ENCODE measurements around the gene MPIG6B. TPM values are rescaled to one million over a fixed set of nuclear protein-coding genes. Genes with fewer than 3 reads are reported as not detected.
A peak's percentile ranks its signal among the peaks of the same experiment; 100 is the strongest.

Gene MPIG6B
- total RNA-seq, 2 experiments from 2014 or later: 0.15 to 0.19 TPM

- Mint-ChIP-seq H3K4me3 (no peak overlapping the region), H3K9me3 (no peaks in the 10 kb centered on the region), H3K27me3 (no peaks in the 10 kb centered on the region), H3K4me1 (peaks cover 50% of the 10 kb centered on the region), H3K36me3 (ENCODE audit: low read depth) (peaks cover 4% of the 10 kb centered on the region), H3K27ac (peak overlapping the region; percentile 0)
- POLR2A ChIA-PET: interaction anchor here (1.2 kb wide), 1 partner anchor 13 kb away, joined by 5 read pairs; no protein-coding TSS in a partner anchor
- peak; percentile 78 for DNase-seq
- CTCF ChIA-PET: interaction anchor here (0.6 to 3.2 kb wide), 33 partner anchors 10 to 1111 kb away, joined by 3 to 30 read pairs (median 4); partner anchors contain the start of genes ABHD16A, CLIC1, DDAH2 and DDX39B
Measured at GRCh38 chr6:31769684-31770371, 46.7 kb downstream of the MPIG6B start.

- ChIA-PET CTCF (interaction anchor here (0.6 to 3.2 kb wide), 11 partner anchors 9 to 229 kb away, joined by 3 to 29 read pairs (median 10); partner anchors contain the start of genes CLIC1, DDAH2, DDX39B and MSH5), POLR2A (no interaction called here)
- Mint-ChIP-seq H3K27ac (peak overlapping the region; percentile 81), H3K27me3 (no peaks in the 10 kb centered on the region), H3K36me3 (ENCODE audit: low read depth) (peaks cover 4% of the 10 kb centered on the region), H3K9me3 (no peaks in the 10 kb centered on the region), H3K4me1 (peaks cover 58% of the 10 kb centered on the region), H3K4me3 (no peak overlapping the region)
- no peak for DNase-seq
Measured at GRCh38 chr6:31770860-31771259, 47.7 kb downstream of the MPIG6B start.

- ChIA-PET POLR2A (no interaction called here), CTCF (interaction anchor here (0.7 to 3.2 kb wide), 5 partner anchors 9 to 81 kb away, joined by 3 to 17 read pairs (median 10); partner anchors contain the start of genes CLIC1 and DDAH2)
- Mint-ChIP-seq H3K4me3 (peak overlapping the region; percentile 41), H3K27ac (peak overlapping the region; percentile 84), H3K36me3 (ENCODE audit: low read depth) (peaks cover 4% of the 10 kb centered on the region), H3K4me1 (peaks cover 69% of the 10 kb centered on the region), H3K27me3 (no peaks in the 10 kb centered on the region), H3K9me3 (no peaks in the 10 kb centered on the region)
- DNase-seq: peak; percentile 31
Measured at GRCh38 chr6:31771992-31772358, 48.8 kb downstream of the MPIG6B start.

- ChIA-PET POLR2A (no interaction called here), CTCF (interaction anchor here (0.5 to 1.6 kb wide), 6 partner anchors 9 to 122 kb away, joined by 3 to 7 read pairs (median 4); partner anchors contain the start of gene EHMT2)
- Mint-ChIP-seq H3K27me3 (no peaks in the 10 kb centered on the region), H3K4me1 (peaks cover 56% of the 10 kb centered on the region), H3K4me3 (no peak overlapping the region), H3K36me3 (ENCODE audit: low read depth) (peaks cover 10% of the 10 kb centered on the region), H3K27ac (peak overlapping the region; percentile 76), H3K9me3 (no peaks in the 10 kb centered on the region)
- DNase-seq: no peak
Measured at GRCh38 chr6:31775184-31775583, 52.0 kb downstream of the MPIG6B start.

- Mint-ChIP-seq H3K4me1 (peaks cover 53% of the 10 kb centered on the region), H3K27me3 (no peaks in the 10 kb centered on the region), H3K4me3 (peak overlapping the region; percentile 51), H3K9me3 (no peaks in the 10 kb centered on the region), H3K27ac (peak overlapping the region; percentile 85), H3K36me3 (ENCODE audit: low read depth) (peaks cover 12% of the 10 kb centered on the region)
- no peak for DNase-seq
- CTCF ChIA-PET: interaction anchor here (0.5 to 1.6 kb wide), 5 partner anchors 10 to 122 kb away, joined by 3 to 7 read pairs (median 5); partner anchors contain the start of gene EHMT2
- POLR2A ChIA-PET: no interaction called here
Measured at GRCh38 chr6:31775633-31776484, 52.7 kb downstream of the MPIG6B start.

Small RNA genes within 50 kb of the gene (microRNA-seq; reads per million reads assigned to microRNA genes)
- not detected for gene MIR4646 (ENCODE audit: borderline microRNAs expressed, borderline replicate concordance)

Other genes starting within 250 kb of the MPIG6B start
- 10 to 100 TPM; 54.2 to 55.7 TPM for gene MICB, start 225.2 kb upstream of the MPIG6B start, total RNA-seq
- gene MCCD1, start 194.4 kb upstream of the MPIG6B start, total RNA-seq: not detected
- 100 to 1,000 TPM; 420 to 442 TPM for gene DDX39B, start 181.4 kb upstream of the MPIG6B start, total RNA-seq
- gene ATP6V1G2, start 176.8 kb upstream of the MPIG6B start, total RNA-seq: 1 to 10 TPM; 3.6 to 3.7 TPM
- 10 to 100 TPM; 15.8 to 16.0 TPM for gene NFKBIL1, start 175.8 kb upstream of the MPIG6B start, total RNA-seq
- gene LTA, start 151.1 kb upstream of the MPIG6B start, total RNA-seq: 10 to 100 TPM; 20.9 to 27.0 TPM
- 10 to 100 TPM; 46.5 to 47.1 TPM for gene TNF, start 147.8 kb upstream of the MPIG6B start, total RNA-seq
- 100 to 1,000 TPM; 585 to 747 TPM for gene LTB, start 140.9 kb upstream of the MPIG6B start, total RNA-seq
- gene LST1, start 137.1 kb upstream of the MPIG6B start, total RNA-seq: 10 to 100 TPM; 33.3 to 36.8 TPM
- gene NCR3, start 130.4 kb upstream of the MPIG6B start, total RNA-seq: 10 to 100 TPM; 20.0 to 23.8 TPM
- gene AIF1, start 108.1 kb upstream of the MPIG6B start, total RNA-seq: 10 to 100 TPM; 48.0 to 54.2 TPM
- gene PRRC2A, start 102.7 kb upstream of the MPIG6B start, total RNA-seq: 100 to 1,000 TPM; 240 to 246 TPM
- 100 to 1,000 TPM; 268 to 286 TPM for gene BAG6, start 70.7 kb upstream of the MPIG6B start, total RNA-seq
- gene APOM, start 67.5 kb upstream of the MPIG6B start, total RNA-seq: 1 to 10 TPM; 3.9 to 4.5 TPM
- gene C6orf47, start 62.6 kb upstream of the MPIG6B start, total RNA-seq: 10 to 100 TPM; 20.2 to 20.9 TPM
- 10 to 100 TPM; 34.4 to 42.9 TPM for gene GPANK1, start 58.4 kb upstream of the MPIG6B start, total RNA-seq
- gene CSNK2B, start 57.3 kb upstream of the MPIG6B start, total RNA-seq: 100 to 1,000 TPM; 218 to 273 TPM
- gene LY6G5B, start 53.4 kb upstream of the MPIG6B start, total RNA-seq: 10 to 100 TPM; 26.0 to 27.4 TPM
- 1 to 10 TPM; 1.7 to 2.1 TPM for gene LY6G5C, start 42.3 kb upstream of the MPIG6B start, total RNA-seq
- 10 to 100 TPM; 47.2 to 54.1 TPM for gene ABHD16A, start 20.0 kb upstream of the MPIG6B start, total RNA-seq
- gene LY6G6F, start 16.5 kb upstream of the MPIG6B start, total RNA-seq: not detected
- gene LY6G6D, start 8.0 kb upstream of the MPIG6B start, total RNA-seq: not detected
- not detected for gene LY6G6C, start 1.6 kb upstream of the MPIG6B start, total RNA-seq
- gene DDAH2, start 5.9 kb downstream of the MPIG6B start, total RNA-seq: 10 to 100 TPM; 13.3 to 15.4 TPM
- 100 to 1,000 TPM; 525 to 561 TPM for gene CLIC1, start 13.2 kb downstream of the MPIG6B start, total RNA-seq
- gene MSH5, start 16.6 kb downstream of the MPIG6B start, total RNA-seq: 10 to 100 TPM; 56.1 to 58.0 TPM
- 10 to 100 TPM in 1 of 2 experiments, 1 to 10 TPM in 1; 9.8 to 12.0 TPM for gene SAPCD1, start 39.3 kb downstream of the MPIG6B start, total RNA-seq
- 1 to 10 TPM; 5.2 to 5.4 TPM for gene VWA7, start 54.0 kb downstream of the MPIG6B start, total RNA-seq
- gene VARS1, start 72.4 kb downstream of the MPIG6B start, total RNA-seq: 100 to 1,000 TPM in 1 of 2 experiments, 10 to 100 TPM in 1; 85.0 to 100 TPM
- gene LSM2, start 83.6 kb downstream of the MPIG6B start, total RNA-seq: 100 to 1,000 TPM; 103 to 109 TPM
- 1 to 10 TPM; 3.3 to 3.5 TPM for gene HSPA1L, start 91.9 kb downstream of the MPIG6B start, total RNA-seq
- gene HSPA1A, start 92.2 kb downstream of the MPIG6B start, total RNA-seq: 10 to 100 TPM; 89.8 to 92.7 TPM
- gene HSPA1B, start 104.4 kb downstream of the MPIG6B start, total RNA-seq: 10 to 100 TPM; 44.0 to 47.2 TPM
- 10 to 100 TPM; 16.7 to 17.0 TPM for gene NEU1, start 139.4 kb downstream of the MPIG6B start, total RNA-seq
- under 1 TPM in 1 of 2 experiments, not detected in 1; 0.15 TPM for gene SLC44A4, start 155.6 kb downstream of the MPIG6B start, total RNA-seq
- gene EHMT2, start 174.3 kb downstream of the MPIG6B start, total RNA-seq: 10 to 100 TPM; 70.4 to 71.6 TPM
- gene ZBTB12, start 178.7 kb downstream of the MPIG6B start, total RNA-seq: 1 to 10 TPM; 1.3 to 1.8 TPM
- 1 to 10 TPM in 1 of 2 experiments, under 1 TPM in 1; 0.57 to 1.3 TPM for gene C2, start 204.3 kb downstream of the MPIG6B start, total RNA-seq
- gene CFB, start 222.7 kb downstream of the MPIG6B start, total RNA-seq: under 1 TPM in 1 of 2 experiments, not detected in 1; 0.37 TPM
- 10 to 100 TPM; 65.2 to 72.3 TPM for gene NELFE, start 235.6 kb downstream of the MPIG6B start, total RNA-seq
- gene SKIC2, start 235.8 kb downstream of the MPIG6B start, total RNA-seq: 100 to 1,000 TPM in 1 of 2 experiments, 10 to 100 TPM in 1; 88.0 to 101 TPM
- 10 to 100 TPM; 20.4 to 21.8 TPM for gene DXO, start 248.8 kb downstream of the MPIG6B start, total RNA-seq